HG03571 (cell line): ENCODE data around the gene SORL1-AS1.

Experiments used
- ATAC-seq: cut with Tn5 transposase; IDR thresholded peaks from one replicate; pipeline ENCODE4 v1.9.1; 2021; ENCODE audit not compliant: unreplicated experiment

The SORL1-AS1 gene

GRCh38 chr11:121452609-121453150, at the start of gene SORL1-AS1:
Gene SORL1-AS1, minus strand, starts transcription at chr11:121452967.
- ATAC-seq: peak; percentile 7

- ATAC-seq: no peak
Observed at GRCh38 chr11:121500717-121501116, 48.0 kb upstream of the SORL1-AS1 start.

DNA sequence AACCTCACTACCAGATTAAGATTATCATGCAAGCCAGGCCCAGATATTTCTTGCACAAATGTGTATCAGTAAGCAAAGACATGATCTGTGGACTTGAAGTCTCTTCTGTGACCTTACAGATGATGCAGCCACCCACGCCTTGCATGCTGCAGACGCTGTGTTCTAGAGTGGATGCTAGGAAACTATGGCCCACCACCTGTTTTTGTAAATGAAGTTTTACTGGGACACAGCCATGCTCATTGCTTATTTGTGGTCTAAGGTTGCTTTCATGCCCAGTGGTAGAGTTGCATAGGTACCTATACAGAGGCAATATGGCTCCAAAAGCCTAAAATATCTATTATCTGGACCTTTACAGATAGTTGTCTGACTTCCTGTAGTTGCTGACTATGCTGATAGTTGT, 47.5 kb upstream of the SORL1-AS1 start:
- ATAC-seq: no peak

- ATAC-seq: no peak
Observed at GRCh38 chr11:121499405-121499804, 46.6 kb upstream of the SORL1-AS1 start.

GRCh38 chr11:121497176-121497998, 44.6 kb upstream of the SORL1-AS1 start:
- ATAC-seq: no peak

DNA sequence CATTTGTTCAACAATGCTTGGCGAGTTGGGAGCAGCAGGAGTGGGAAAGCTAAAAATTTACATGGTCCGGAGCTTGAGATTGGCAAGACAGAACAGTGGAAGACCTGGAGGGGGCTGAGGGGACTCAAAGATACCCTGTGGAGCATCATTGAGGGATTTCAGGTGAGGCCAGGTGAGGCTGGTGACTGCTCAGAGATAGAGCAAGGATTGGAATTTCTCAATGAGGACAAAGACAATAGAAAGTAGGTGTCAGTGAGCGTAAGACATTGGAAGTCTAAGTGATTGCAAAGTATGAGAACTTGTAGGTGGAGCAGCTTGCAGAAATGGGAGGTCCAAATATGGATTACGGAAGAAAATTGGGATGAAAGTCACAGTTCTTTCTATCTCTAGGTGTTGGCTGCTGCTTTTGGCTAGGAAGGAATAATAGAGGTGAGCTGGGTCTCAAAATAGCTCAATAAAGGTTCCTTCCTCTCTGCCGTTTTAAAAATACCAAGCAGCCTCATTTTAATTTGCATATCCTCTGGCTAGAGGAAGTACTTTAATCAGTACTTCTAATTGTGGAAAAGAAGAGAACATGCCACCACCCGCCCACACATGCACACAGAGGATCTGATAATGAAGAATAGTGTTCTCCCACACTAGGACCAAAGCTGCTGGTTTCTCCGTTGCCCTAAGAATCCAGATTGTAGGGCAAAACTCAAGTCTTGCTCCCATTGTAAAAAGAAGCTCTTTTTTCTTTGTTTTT, 41.8 kb upstream of the SORL1-AS1 start:
- ATAC-seq: peak; percentile 85

- ATAC-seq: no peak
Observed at GRCh38 chr11:121489823-121490222, 37.1 kb upstream of the SORL1-AS1 start.

DNA sequence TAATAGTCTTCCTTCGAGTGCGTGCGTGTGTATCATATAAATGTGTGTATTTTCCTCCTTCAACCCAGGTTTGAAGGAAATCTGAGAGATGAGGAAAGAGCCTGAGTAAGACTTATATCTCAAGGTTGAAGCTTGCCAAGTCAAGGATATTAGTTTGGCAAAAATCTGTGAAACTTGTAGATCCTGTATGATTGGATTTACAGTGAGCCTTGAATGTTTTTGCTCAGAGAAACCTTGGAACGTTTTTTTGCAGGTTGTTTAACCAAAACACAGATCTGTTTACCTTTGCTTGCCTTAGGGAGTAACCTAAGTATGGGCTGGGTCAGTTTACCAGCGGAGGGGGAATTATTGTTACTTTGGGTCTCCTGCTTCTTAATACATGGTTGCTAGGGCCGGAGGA, 35.9 kb upstream of the SORL1-AS1 start:
- no peak for ATAC-seq

GRCh38 chr11:121488170-121488569, 35.4 kb upstream of the SORL1-AS1 start:
- no peak for ATAC-seq

- ATAC-seq: no peak
Observed at GRCh38 chr11:121487191-121487590, 34.4 kb upstream of the SORL1-AS1 start.

DNA sequence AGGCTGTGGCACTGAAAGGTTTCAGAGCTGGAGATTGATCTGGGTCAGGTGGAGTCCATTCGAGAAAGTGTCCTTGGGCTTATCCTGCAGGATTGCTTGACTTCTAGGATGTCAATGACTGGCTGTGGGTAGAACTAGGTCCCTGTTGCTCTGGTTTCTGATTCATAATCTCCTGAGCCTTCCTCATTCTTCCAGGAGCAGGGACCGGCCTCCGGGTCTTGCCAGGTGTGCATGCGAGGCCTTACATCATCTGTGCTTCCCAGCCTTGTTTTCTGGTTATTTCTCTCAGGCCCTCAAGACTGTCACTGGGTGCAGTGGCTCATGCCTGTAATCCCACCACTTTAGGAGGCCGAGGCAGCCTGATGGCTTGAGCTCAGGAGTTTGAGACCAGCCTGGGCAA, 33.3 kb upstream of the SORL1-AS1 start:
- no peak for ATAC-seq

DNA sequence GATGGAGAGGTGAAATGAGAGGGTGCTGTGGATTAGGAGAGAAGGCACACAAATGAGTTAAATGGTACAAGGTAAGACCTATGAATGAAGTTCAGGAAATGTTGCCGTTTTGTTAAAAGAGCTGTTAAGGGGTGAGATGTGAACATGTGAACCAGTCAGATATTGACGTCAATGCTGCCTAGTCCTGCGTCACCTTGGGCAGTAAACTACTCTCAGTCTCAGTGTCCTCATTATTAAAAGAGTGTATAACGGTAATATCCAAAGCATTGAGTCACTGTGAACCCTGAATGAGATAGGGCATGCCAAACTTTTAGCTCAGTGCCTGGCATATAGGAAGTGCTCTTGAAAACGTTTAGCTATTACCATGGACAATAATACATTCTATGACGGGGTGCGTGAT, 32.4 kb upstream of the SORL1-AS1 start:
- no peak for ATAC-seq

- ATAC-seq: no peak
Observed at GRCh38 chr11:121483805-121484480, 31.2 kb upstream of the SORL1-AS1 start.

DNA sequence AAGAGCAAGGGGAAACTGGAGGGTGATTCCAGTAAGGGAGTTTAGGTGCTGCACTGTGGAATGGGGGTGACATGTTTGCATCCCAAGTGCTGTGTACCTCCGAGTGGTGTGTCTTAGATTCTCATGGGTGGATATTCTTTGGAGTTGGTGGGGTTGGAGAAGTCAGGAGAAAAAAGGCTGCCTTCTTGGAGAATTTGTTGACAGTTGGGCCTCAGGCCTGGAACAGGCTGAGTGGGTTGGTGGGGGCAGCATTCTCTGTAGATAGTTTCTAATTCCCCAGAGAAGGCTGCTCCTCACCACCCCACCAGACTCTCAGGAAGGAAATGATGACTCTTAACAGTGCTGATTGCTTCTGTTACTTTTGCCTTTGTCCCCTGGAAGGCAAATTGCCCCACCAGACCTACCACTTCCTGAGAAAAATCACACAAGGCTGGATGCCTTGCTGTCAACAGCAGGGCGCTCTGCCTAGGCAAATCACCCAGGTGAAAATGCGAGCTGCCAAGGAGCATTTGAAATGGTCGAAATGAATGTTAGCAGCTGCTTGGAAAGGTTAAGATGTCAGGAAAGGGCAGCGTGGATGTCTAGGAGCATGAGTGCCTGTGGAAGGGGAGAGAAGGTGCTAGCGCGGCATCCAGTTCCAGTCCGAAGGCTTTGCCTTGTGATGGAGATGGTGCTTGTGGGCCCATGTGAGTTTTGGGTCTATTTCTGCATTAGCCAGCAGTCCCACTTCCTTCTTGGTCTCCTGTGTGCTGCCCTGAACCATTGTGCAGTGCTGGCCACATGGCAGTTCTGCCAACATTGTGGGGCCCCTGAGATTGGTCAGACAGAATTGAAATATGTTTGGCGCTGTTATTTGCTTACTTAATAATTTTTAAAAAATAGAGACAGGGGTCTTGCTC, 29.7 kb upstream of the SORL1-AS1 start:
- ATAC-seq: peak; percentile 77

GRCh38 chr11:121481484-121482230, 28.9 kb upstream of the SORL1-AS1 start:
- peak; percentile 46 for ATAC-seq

DNA sequence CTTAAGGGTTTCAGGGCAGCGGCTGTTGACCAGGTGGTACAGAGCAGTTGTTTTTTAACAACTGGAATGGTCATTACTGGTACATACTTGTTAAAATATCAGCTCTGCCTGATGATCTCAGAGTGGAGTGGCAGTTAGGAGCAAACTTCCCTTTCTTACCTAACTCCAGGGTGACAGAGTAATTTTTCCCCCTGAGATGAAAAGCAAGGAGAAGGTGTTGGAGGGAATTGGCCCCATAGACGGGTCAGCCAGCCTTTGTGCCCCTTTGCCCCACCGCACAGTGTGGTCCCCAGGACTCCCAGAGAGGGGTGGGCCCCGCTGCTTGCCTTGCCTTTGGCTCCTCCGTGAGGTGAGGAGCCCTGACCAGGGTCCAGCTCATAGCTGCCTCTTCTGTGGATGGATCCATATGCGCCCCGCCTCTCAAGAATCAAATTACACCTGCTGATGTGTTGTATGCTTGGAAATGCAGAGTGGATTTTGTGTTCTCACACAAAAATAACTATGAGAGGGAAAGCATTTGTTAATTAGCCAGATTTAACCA, 27.0 kb upstream of the SORL1-AS1 start:
- ATAC-seq: no peak

GRCh38 chr11:121478895-121479697, 26.3 kb upstream of the SORL1-AS1 start:
- ATAC-seq: no peak

GRCh38 chr11:121478226-121478894, 25.6 kb upstream of the SORL1-AS1 start:
- ATAC-seq: no peak
